Ovary (tissue), 3 donors: Measurements from ENCODE around the gene REV3L.

Experiments
- POLR2A ChIP-seq: fragments of 450-650 bp; IDR thresholded peaks from one replicate; pipeline ENCODE4 v1.6.1; 2017; ENCODE audit warnings: antibody characterized with exemption, mild to moderate bottlenecking, moderate library complexity
- TF ChIP-seq, protein P1 (sequence below), 3 donors: fragments of 450-650 bp in 2 of 3; fragments of 200-600 bp in 1 of 3; IDR thresholded peaks; one replicate each; pipeline versions ENCODE4 v1.5.1 to v1.8.0; 2016 to 2022; ENCODE audit warnings: antibody characterized with exemption in 3 of 3, mild to moderate bottlenecking in 1 of 3
- donor health status: DM: no; HTN: no; CAD: no.

DNA sequence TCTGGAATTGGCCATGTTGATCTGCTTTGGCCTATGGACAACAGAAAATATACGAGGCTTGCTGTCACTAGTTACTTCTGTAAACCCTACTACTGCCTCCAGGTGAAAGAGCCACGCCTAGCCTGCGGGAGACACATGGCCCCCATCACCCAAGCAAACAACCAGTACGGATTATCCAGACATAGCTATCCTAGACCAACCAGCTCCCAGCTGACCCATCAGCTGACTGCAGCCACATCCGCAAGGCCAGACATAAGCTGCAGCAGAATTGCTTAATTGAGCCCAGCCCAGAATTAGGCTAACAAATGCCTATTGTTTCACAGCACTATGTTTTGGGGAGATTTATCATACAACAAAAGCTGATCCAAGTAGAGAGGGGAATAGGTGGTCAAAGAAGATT, 13.5 kb downstream of the REV3L start:
- TF ChIP-seq, protein P1, sequence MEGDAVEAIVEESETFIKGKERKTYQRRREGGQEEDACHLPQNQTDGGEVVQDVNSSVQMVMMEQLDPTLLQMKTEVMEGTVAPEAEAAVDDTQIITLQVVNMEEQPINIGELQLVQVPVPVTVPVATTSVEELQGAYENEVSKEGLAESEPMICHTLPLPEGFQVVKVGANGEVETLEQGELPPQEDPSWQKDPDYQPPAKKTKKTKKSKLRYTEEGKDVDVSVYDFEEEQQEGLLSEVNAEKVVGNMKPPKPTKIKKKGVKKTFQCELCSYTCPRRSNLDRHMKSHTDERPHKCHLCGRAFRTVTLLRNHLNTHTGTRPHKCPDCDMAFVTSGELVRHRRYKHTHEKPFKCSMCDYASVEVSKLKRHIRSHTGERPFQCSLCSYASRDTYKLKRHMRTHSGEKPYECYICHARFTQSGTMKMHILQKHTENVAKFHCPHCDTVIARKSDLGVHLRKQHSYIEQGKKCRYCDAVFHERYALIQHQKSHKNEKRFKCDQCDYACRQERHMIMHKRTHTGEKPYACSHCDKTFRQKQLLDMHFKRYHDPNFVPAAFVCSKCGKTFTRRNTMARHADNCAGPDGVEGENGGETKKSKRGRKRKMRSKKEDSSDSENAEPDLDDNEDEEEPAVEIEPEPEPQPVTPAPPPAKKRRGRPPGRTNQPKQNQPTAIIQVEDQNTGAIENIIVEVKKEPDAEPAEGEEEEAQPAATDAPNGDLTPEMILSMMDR (IDR thresholded peaks at IDR 0.05), result no peak
- no peak for TF ChIP-seq POLR2A
